HEK293 (cell line): ENCODE measurements around the gene TUBGCP6.
A peak's percentile ranks its signal among the peaks of the same experiment; 100 is the strongest.

Experiments
- ATF2 ChIP-seq: fragments of 450-650 bp; formaldehyde crosslinking; IDR thresholded peaks from 2 replicates; pipeline ENCODE4 v1.5.1; 2016; ENCODE audit warnings: missing biosample characterization, missing genetic modification characterization, low read depth
- BCL11A ChIP-seq: fragments of 450-650 bp; formaldehyde crosslinking; IDR thresholded peaks from 2 replicates; pipeline ENCODE4 v1.5.1; 2016; ENCODE audit warnings: low read depth, missing biosample characterization, missing genetic modification characterization
- CTCF ChIP-seq: fragments of 450-650 bp; formaldehyde crosslinking; IDR thresholded peaks from 2 replicates; pipeline ENCODE4 v1.5.1; 2016; ENCODE audit warnings: missing biosample characterization, missing genetic modification characterization
- GLI2 ChIP-seq: fragments of 450-650 bp; formaldehyde crosslinking; IDR thresholded peaks from 2 replicates; pipeline ENCODE4; 2017; ENCODE audit warnings: missing biosample characterization, missing genetic modification characterization, low read depth, borderline replicate concordance
- GLIS1 ChIP-seq: fragments of 450-650 bp; formaldehyde crosslinking; IDR thresholded peaks from 2 replicates; pipeline ENCODE4 v1.5.1; 2016; ENCODE audit warnings: missing biosample characterization, missing genetic modification characterization
- KLF17 ChIP-seq: fragments of 450-650 bp; formaldehyde crosslinking; IDR thresholded peaks from 2 replicates; pipeline ENCODE4 v1.5.1; 2016; ENCODE audit warnings: missing biosample characterization, missing genetic modification characterization
- OVOL3 ChIP-seq: fragments of 450-650 bp; formaldehyde crosslinking; IDR thresholded peaks from 2 replicates; pipeline ENCODE4 v1.5.1; 2016; ENCODE audit warnings: missing biosample characterization, missing genetic modification characterization
- PRDM6 ChIP-seq: fragments of 450-650 bp; formaldehyde crosslinking; IDR thresholded peaks from 2 replicates; pipeline ENCODE4 v1.5.1; 2017; ENCODE audit warnings: missing biosample characterization, missing genetic modification characterization
- SCRT1 ChIP-seq: fragments of 450-650 bp; formaldehyde crosslinking; IDR thresholded peaks from 2 replicates; pipeline ENCODE4 v1.5.1; 2016; ENCODE audit warnings: missing biosample characterization, missing genetic modification characterization, borderline replicate concordance
- TCF7L2 ChIP-seq: IDR thresholded peaks from 2 replicates; pipeline ENCODE4 v1.6.1; 2011; ENCODE audit warnings: low read depth, mild to moderate bottlenecking, inconsistent platforms, low read length, moderate library complexity, borderline replicate concordance
- YY2 ChIP-seq: fragments of 450-650 bp; formaldehyde crosslinking; IDR thresholded peaks from 2 replicates; pipeline ENCODE4 v1.5.1; 2016; ENCODE audit warnings: missing biosample characterization, missing genetic modification characterization
- ZFP37 ChIP-seq: fragments of 450-650 bp; formaldehyde crosslinking; IDR thresholded peaks from 2 replicates; pipeline ENCODE4 v1.5.1; 2016; ENCODE audit warnings: missing biosample characterization, missing genetic modification characterization
- ZFP41 ChIP-seq: fragments of 450-650 bp; formaldehyde crosslinking; IDR thresholded peaks from 2 replicates; pipeline ENCODE4 v1.5.1; 2016; ENCODE audit warnings: missing biosample characterization, missing genetic modification characterization, borderline replicate concordance
- ZNF146 ChIP-seq: fragments of 450-650 bp; formaldehyde crosslinking; IDR thresholded peaks from 2 replicates; pipeline ENCODE4 v1.5.1; 2016; ENCODE audit warnings: missing biosample characterization, missing genetic modification characterization
- ZNF155 ChIP-seq: fragments of 450-650 bp; formaldehyde crosslinking; IDR thresholded peaks from 2 replicates; pipeline ENCODE4 v1.5.1; 2016; ENCODE audit warnings: missing biosample characterization, missing genetic modification characterization
- ZNF169 ChIP-seq: fragments of 450-650 bp; formaldehyde crosslinking; IDR thresholded peaks from 2 replicates; pipeline ENCODE4 v1.5.1; 2016; ENCODE audit warnings: missing biosample characterization, missing genetic modification characterization
- ZNF175 ChIP-seq: fragments of 450-650 bp; formaldehyde crosslinking; IDR thresholded peaks from 2 replicates; pipeline ENCODE4 v1.5.1; 2016; ENCODE audit warnings: missing biosample characterization, missing genetic modification characterization
- ZNF26 ChIP-seq: fragments of 450-650 bp; formaldehyde crosslinking; IDR thresholded peaks from 2 replicates; pipeline ENCODE4 v1.5.1; 2016; ENCODE audit warnings: missing biosample characterization, missing genetic modification characterization
- ZNF292 ChIP-seq: fragments of 450-650 bp; formaldehyde crosslinking; IDR thresholded peaks from 2 replicates; pipeline ENCODE4 v1.5.1; 2016; ENCODE audit warnings: low read depth, missing biosample characterization, missing genetic modification characterization, borderline replicate concordance
- ZNF302 ChIP-seq: fragments of 450-650 bp; formaldehyde crosslinking; IDR thresholded peaks from 2 replicates; pipeline ENCODE4 v1.5.1; 2016; ENCODE audit warnings: missing biosample characterization, missing genetic modification characterization, low read depth
- ZNF335 ChIP-seq: fragments of 450-650 bp; formaldehyde crosslinking; conservative IDR thresholded peaks from 2 replicates; pipeline ENCODE4 v1.5.1; 2016; ENCODE audit warnings: missing biosample characterization, missing genetic modification characterization
- ZNF366 ChIP-seq: fragments of 450-650 bp; formaldehyde crosslinking; conservative IDR thresholded peaks from 2 replicates; pipeline ENCODE4 v1.5.1; 2016; ENCODE audit warnings: missing biosample characterization, missing genetic modification characterization
- ZNF37A ChIP-seq: fragments of 450-650 bp; IDR thresholded peaks from 2 replicates; pipeline ENCODE4 v1.5.1; 2018; ENCODE audit warnings: missing biosample characterization, missing genetic modification characterization
- ZNF426 ChIP-seq: fragments of 450-650 bp; formaldehyde crosslinking; IDR thresholded peaks from 2 replicates; pipeline ENCODE4 v1.5.1; 2017; ENCODE audit warnings: missing biosample characterization, missing genetic modification characterization, mild to moderate bottlenecking, inconsistent platforms, moderate library complexity
- ZNF530 ChIP-seq: fragments of 450-650 bp; formaldehyde crosslinking; IDR thresholded peaks from 2 replicates; pipeline ENCODE4 v1.5.1; 2016; ENCODE audit warnings: low read depth, missing biosample characterization, missing genetic modification characterization
- ZNF560 ChIP-seq: fragments of 450-650 bp; formaldehyde crosslinking; IDR thresholded peaks from 2 replicates; pipeline ENCODE4 v1.5.1; 2017; ENCODE audit warnings: missing biosample characterization, missing genetic modification characterization, borderline replicate concordance
- ZNF623 ChIP-seq: fragments of 450-650 bp; formaldehyde crosslinking; IDR thresholded peaks from 2 replicates; pipeline ENCODE4 v1.5.1; 2016; ENCODE audit warnings: missing biosample characterization, missing genetic modification characterization
- ZNF645 ChIP-seq: fragments of 450-650 bp; formaldehyde crosslinking; IDR thresholded peaks from 2 replicates; pipeline ENCODE4; 2016; ENCODE audit warnings: missing biosample characterization, missing genetic modification characterization
- ZNF701 ChIP-seq: fragments of 450-650 bp; formaldehyde crosslinking; IDR thresholded peaks from 2 replicates; pipeline ENCODE4 v1.5.1; 2016; ENCODE audit warnings: missing biosample characterization, missing genetic modification characterization
- ZNF707 ChIP-seq: fragments of 450-650 bp; formaldehyde crosslinking; IDR thresholded peaks from 2 replicates; pipeline ENCODE4 v1.5.1; 2016; ENCODE audit warnings: missing biosample characterization, missing genetic modification characterization
- ZNF837 ChIP-seq: fragments of 450-650 bp; formaldehyde crosslinking; IDR thresholded peaks from 2 replicates; pipeline ENCODE4 v1.5.1; 2016; ENCODE audit warnings: missing biosample characterization, missing genetic modification characterization

The TUBGCP6 gene

GRCh38 chr22:50190182-50190940 lies 54.5 kb downstream of the TUBGCP6 start (continued):
- TF ChIP-seq KLF17 (tag by site-specific recombination) (peak; percentile 94), ZNF707 (no peak), ZNF302 (no peak), ZNF335 (tag by site-specific recombination) (peak; percentile 46), ZNF26 (tag by site-specific recombination) (no peak), PRDM6 (tag by site-specific recombination) (no peak), SCRT1 (tag by site-specific recombination) (no peak), ZNF426 (no peak), BCL11A (tag by site-specific recombination) (no peak; the same call in 1 of the 2 replicates), ZNF155 (tag by site-specific recombination) (no peak), ZNF701 (tag by site-specific recombination) (no peak), CTCF (tag by site-specific recombination) (peak; percentile 71), TCF7L2 (no peak), ZNF530 (tag by site-specific recombination) (no peak), ZNF37A (tag by site-specific recombination) (no peak), ZFP41 (tag by site-specific recombination) (no peak), GLI2 (tag by site-specific recombination) (no peak), ZNF645 (no peak), YY2 (tag by site-specific recombination) (no peak), OVOL3 (tag by site-specific recombination) (no peak), ZNF175 (tag by site-specific recombination) (no peak), ZNF366 (tag by site-specific recombination) (no peak; the same call in 1 of the 2 replicates), ATF2 (tag by site-specific recombination) (no peak), ZNF146 (tag by site-specific recombination) (no peak), ZNF560 (no peak), ZNF837 (no peak), ZNF292 (no peak), ZNF169 (tag by site-specific recombination) (no peak), GLIS1 (peak; percentile 90), ZNF623 (tag by site-specific recombination) (no peak), ZFP37 (tag by site-specific recombination) (no peak)
